Fibroblast of the aortic adventitia (primary cell): ENCODE results near the gene RAD51B. TPM values are rescaled to one million over a fixed set of nuclear protein-coding genes. Genes with fewer than 3 reads are reported as not detected.

Experiments used
- DNase-seq: peaks from one replicate; pipeline ENCODE4 v3.0.0-alpha.2; 2010; ENCODE audit warnings: low read depth
- H3K4me3 ChIP-seq: 2 replicates; pipeline ENCODE4 v1.5.1; 2011; ENCODE audit warnings: low read depth, mild to moderate bottlenecking, control low read depth, low read length, moderate library complexity
- total RNA-seq: library from RNA; depleted of rRNA; stranded (reverse); fragments of >200 nt; gene quantifications from 2 replicates; pipeline ENCODE4 v1.2.3, GENCODE V29; 2012; ENCODE audit warnings: low replicate concordance
- TF ChIP-seq, protein P1 (sequence below): IDR thresholded peaks from 2 replicates; pipeline ENCODE4 v1.5.1; 2011; ENCODE audit warnings: mild to moderate bottlenecking, low read length, control low read depth, inconsistent platforms; ENCODE audit not compliant: insufficient read depth

The RAD51B gene
- total RNA-seq, 1 donor, result 28.7 TPM

DNA sequence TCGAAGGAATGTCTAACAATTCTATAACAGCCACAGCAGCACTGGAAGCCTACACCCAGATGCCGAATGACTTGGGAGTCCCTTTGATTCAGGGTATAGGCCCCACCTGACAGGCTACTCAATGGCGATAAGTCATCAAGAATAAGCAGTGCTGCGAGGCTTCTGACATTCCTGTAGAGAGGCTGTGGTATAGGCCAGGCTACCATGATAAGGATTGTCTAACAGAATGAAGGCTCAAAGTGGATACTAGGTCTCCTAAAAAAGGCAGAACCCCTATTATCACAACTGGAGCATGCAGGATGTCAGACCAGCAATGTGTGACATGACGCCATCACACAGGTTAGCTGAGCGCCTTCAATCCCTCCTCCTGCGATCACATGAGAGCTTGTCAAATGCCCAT lies 920.1 kb downstream of the RAD51B start:
- no peak for DNase-seq
- TF ChIP-seq, protein P1, sequence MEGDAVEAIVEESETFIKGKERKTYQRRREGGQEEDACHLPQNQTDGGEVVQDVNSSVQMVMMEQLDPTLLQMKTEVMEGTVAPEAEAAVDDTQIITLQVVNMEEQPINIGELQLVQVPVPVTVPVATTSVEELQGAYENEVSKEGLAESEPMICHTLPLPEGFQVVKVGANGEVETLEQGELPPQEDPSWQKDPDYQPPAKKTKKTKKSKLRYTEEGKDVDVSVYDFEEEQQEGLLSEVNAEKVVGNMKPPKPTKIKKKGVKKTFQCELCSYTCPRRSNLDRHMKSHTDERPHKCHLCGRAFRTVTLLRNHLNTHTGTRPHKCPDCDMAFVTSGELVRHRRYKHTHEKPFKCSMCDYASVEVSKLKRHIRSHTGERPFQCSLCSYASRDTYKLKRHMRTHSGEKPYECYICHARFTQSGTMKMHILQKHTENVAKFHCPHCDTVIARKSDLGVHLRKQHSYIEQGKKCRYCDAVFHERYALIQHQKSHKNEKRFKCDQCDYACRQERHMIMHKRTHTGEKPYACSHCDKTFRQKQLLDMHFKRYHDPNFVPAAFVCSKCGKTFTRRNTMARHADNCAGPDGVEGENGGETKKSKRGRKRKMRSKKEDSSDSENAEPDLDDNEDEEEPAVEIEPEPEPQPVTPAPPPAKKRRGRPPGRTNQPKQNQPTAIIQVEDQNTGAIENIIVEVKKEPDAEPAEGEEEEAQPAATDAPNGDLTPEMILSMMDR, result no peak
- no peak overlapping the region for H3K4me3 ChIP-seq

DNA sequence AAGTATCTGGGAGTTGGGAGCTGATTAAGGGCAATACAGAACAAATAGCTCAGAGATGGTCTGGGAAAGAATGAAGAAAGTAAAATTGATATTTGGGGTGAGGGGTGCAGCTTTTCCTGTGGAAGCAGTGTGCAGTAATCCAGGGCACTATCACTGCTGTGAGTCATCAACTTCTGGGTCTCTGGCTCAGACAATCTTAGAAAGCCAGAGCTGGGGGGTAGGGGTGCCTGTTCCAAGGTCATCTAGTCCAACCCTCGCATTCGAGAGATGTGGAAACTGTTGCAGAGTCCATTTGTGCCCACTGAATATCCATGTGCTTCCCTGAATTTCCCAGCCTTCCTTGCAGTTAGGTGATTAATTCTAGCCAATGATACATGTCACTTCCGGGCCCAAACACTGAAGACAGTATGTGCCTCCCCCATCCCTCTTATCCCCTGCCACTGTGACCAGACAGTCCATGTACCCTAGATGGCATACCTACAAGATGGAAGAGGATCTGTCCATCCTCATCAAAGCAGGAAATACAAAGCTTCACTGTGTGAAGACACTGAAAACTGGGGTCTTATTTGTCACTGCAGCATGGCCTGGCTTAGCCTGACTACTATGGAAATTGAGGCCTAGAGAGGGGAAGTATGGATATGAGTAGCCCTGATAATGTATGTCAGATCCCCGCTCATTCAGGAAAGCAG lies 921.4 kb downstream of the RAD51B start:
- TF ChIP-seq, protein P1, result no peak
- no peak overlapping the region for H3K4me3 ChIP-seq
- no peak for DNase-seq

DNA sequence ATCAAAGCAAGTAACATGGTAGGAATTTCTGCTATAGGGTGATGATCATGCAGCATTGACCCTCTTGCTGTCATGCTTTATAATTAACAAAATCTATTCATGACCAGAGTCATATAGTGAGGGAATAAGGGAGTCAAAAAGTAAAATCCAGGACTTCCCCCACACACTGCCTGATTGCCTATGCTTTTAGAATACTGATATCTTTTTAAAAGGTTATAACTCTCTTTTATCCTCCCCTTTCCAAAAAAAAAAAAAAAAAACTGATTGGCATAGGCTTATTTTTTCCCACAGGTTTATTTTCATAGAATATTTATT lies 921.9 kb downstream of the RAD51B start:
- TF ChIP-seq, protein P1, result no peak
- no peak overlapping the region for H3K4me3 ChIP-seq
- DNase-seq, result no peak

DNA sequence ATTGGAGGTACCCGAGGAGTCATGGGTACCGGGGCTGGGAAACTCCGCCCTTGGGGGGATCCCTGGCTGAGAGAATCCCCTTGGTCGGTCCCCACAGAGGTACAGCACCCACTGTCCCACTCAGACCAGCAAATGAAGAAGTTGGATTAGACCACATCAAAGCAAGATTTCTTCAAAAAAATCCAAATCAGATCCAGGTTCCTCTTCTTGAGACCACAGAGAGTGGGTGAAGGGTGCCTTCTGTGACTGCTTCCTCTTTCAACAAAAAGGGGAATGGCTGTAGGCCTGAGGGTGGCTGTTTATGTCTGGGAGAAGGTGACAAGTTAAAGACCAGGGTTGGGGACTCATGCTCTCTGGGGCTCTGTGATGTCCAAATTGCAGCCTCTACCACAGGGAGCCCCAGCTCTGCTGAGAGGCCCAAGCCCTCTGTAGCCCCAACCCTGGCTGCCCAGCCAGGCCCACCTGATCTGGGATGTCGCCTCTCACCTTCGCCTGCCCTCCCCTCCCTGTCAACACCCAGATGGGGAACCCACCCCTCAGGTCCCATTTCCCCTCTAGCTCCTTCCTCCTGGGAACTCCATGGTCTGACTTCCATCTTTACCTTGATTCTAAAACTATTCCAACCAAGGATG lies 922.4 kb downstream of the RAD51B start:
- DNase-seq, result no peak
- TF ChIP-seq, protein P1, result no peak
- no peak overlapping the region for H3K4me3 ChIP-seq

DNA sequence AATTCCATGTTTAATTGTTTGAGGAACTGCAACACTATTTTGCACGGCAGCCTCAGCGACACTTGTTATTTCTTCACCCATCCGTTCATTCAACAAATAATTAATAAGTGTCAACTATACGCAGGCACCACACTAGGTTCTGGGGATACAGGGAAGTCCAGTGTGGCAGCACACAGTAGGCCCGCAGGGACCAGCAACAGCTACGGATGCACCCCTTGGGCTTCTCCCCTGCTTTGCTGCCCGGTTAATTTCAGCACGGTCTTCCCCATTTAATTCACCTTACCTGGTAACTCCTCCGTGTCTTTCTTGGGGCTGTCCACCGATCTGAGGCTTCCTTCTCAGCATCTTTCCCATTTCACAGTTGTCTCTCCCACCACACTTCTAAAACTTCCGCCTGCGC lies 925.0 kb downstream of the RAD51B start:
- TF ChIP-seq, protein P1, result no peak

DNA sequence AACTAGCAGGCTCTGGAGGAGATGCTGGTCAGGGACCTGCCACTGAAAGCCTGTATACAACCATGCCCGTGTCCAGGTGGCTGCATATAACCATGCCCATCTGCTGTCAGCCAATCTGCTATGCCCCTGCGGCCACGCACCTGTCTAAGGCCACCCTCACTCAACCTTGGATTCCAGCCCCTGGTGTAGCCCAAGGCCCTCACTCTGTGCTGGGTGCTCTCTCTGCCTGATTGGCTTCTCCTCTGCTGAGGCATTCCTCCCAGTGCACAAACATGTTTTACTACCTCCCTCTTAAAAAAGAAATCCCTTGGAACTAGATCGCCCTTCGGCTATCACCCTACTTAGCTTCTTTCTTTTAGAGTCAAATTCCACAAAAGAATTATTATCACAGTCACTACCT lies 927.8 kb downstream of the RAD51B start:
- no peak overlapping the region for H3K4me3 ChIP-seq

More for the DNA sequence above, 925.0 kb downstream of the RAD51B start:
- no peak overlapping the region for H3K4me3 ChIP-seq
- no peak for DNase-seq

More for the DNA sequence above, 927.8 kb downstream of the RAD51B start:
- no peak for DNase-seq
- TF ChIP-seq, protein P1, result no peak
